ENCODE data around the gene PHPT1. TPM values are rescaled to one million over a fixed set of nuclear protein-coding genes. Genes with fewer than 3 reads are reported as not detected.
A peak's percentile ranks its signal among the peaks of the same experiment; 100 is the strongest.
"Not testable (repeated sequence)": the region's sequence is repeated elsewhere in the genome, so short reads cannot be mapped to it uniquely, and the experiment has no call there.

The PHPT1 gene
- total RNA-seq, 1 experiment from 2014 or later, result 94.7 TPM

GRCh38 chr9:136865768-136866103 lies 16.5 kb downstream of the PHPT1 start:
- peaks cover 35% of the 10 kb centered on the region for H3K36me3 ChIP-seq (ENCODE audit: insufficient read depth, low read length, poor library complexity, severe bottlenecking)
- H3K27ac ChIP-seq (ENCODE audit: low read depth, low read length, poor library complexity, severe bottlenecking), result peak overlapping the region; percentile 82
- H3K4me3 ChIP-seq (ENCODE audit: low read depth, low read length, poor library complexity, severe bottlenecking), result peak overlapping the region; percentile 87
- no peaks in the 10 kb centered on the region for H3K27me3 ChIP-seq (replicated peaks; ENCODE audit: insufficient read depth, low read depth, low read length, poor library complexity)
- DNase-seq (ENCODE audit: low spot score), result no peak
- BruUV-seq (replicated peaks), result no TSS peak
- CTCF ChIA-PET, result interaction anchor here (0.6 kb wide), 1 partner anchor 20 kb away, joined by 3 read pairs; the partner anchor contains the start of gene TRAF2
- no peaks in the 10 kb centered on the region for H3K9me3 ChIP-seq (ENCODE audit: low read depth, low read length, poor library complexity, severe bottlenecking)
- intact Hi-C loops (cut with micrococcal nuclease; ENCODE audit: unreplicated experiment), result no loop called here
- TF ChIP-seq CTCF (conservative IDR thresholded peaks at IDR 0.05; ENCODE audit: low read depth, low read length) (no peak), EZH2 (IDR thresholded peaks at IDR 0.05; ENCODE audit: borderline replicate concordance, low read depth, low read length, poor library complexity, severe bottlenecking) (no peak)
- H3K4me1 ChIP-seq (ENCODE audit: insufficient read depth, low read length, poor library complexity, severe bottlenecking), result no peaks in the 10 kb centered on the region
- POLR2A ChIA-PET (ENCODE audit: low non-redundant PET), result interaction anchor here (0.9 kb wide), 1 partner anchor 9 kb away, joined by 8 read pairs; no protein-coding TSS in a partner anchor

GRCh38 chr9:136866898-136867421 lies 17.8 kb downstream of the PHPT1 start:
- H3K27me3 ChIP-seq (replicated peaks; ENCODE audit: insufficient read depth, low read depth, low read length, poor library complexity); H3K4me1 ChIP-seq (ENCODE audit: insufficient read depth, low read length, poor library complexity, severe bottlenecking); DNase-seq (ENCODE audit: low spot score); H3K9me3 ChIP-seq (ENCODE audit: low read depth, low read length, poor library complexity, severe bottlenecking); BruUV-seq (replicated peaks); POLR2A ChIA-PET (ENCODE audit: low non-redundant PET); CTCF ChIA-PET; intact Hi-C loops (cut with micrococcal nuclease; ENCODE audit: unreplicated experiment): not testable (repeated sequence)
- Histone ChIP-seq H3K27ac (ENCODE audit: low read depth, low read length, poor library complexity, severe bottlenecking) (peak overlapping the region; percentile 82), H3K36me3 (ENCODE audit: insufficient read depth, low read length, poor library complexity, severe bottlenecking) (peaks cover 25% of the 10 kb centered on the region), H3K4me3 (ENCODE audit: low read depth, low read length, poor library complexity, severe bottlenecking) (peak overlapping the region; percentile 87)

- no TSS peak for BruUV-seq (replicated peaks)
- H3K9me3 ChIP-seq (ENCODE audit: low read depth, low read length, poor library complexity, severe bottlenecking), result peaks cover 15% of the 10 kb centered on the region
- ChIA-PET POLR2A (ENCODE audit: low non-redundant PET) (no interaction called here), CTCF (no interaction called here)
- H3K4me3 ChIP-seq (ENCODE audit: low read depth, low read length, poor library complexity, severe bottlenecking), result peak overlapping the region; percentile 87
- TF ChIP-seq CTCF (conservative IDR thresholded peaks at IDR 0.05; ENCODE audit: low read depth, low read length), result no peak
- no peak for TF ChIP-seq EZH2 (IDR thresholded peaks at IDR 0.05; ENCODE audit: borderline replicate concordance, low read depth, low read length, poor library complexity, severe bottlenecking)
- no peak for DNase-seq (ENCODE audit: low spot score)
- no peaks in the 10 kb centered on the region for H3K4me1 ChIP-seq (ENCODE audit: insufficient read depth, low read length, poor library complexity, severe bottlenecking)
- peaks cover 20% of the 10 kb centered on the region for H3K36me3 ChIP-seq (ENCODE audit: insufficient read depth, low read length, poor library complexity, severe bottlenecking)
- no peaks in the 10 kb centered on the region for H3K27me3 ChIP-seq (replicated peaks; ENCODE audit: insufficient read depth, low read depth, low read length, poor library complexity)
- no peak overlapping the region for H3K27ac ChIP-seq (ENCODE audit: low read depth, low read length, poor library complexity, severe bottlenecking)
- intact Hi-C loops (cut with micrococcal nuclease; ENCODE audit: unreplicated experiment), result no loop called here
Measured at GRCh38 chr9:136867480-136867879, 18.3 kb downstream of the PHPT1 start.

GRCh38 chr9:136867917-136868316 lies 18.7 kb downstream of the PHPT1 start:
- H3K36me3 ChIP-seq (ENCODE audit: insufficient read depth, low read length, poor library complexity, severe bottlenecking), result peaks cover 16% of the 10 kb centered on the region
- no peak overlapping the region for H3K4me3 ChIP-seq (ENCODE audit: low read depth, low read length, poor library complexity, severe bottlenecking)
- ChIA-PET POLR2A (ENCODE audit: low non-redundant PET) (no interaction called here), CTCF (no interaction called here)
- H3K27me3 ChIP-seq (replicated peaks; ENCODE audit: insufficient read depth, low read depth, low read length, poor library complexity), result no peaks in the 10 kb centered on the region
- no TSS peak for BruUV-seq (replicated peaks)
- intact Hi-C loops (cut with micrococcal nuclease; ENCODE audit: unreplicated experiment), result no loop called here
- H3K4me1 ChIP-seq (ENCODE audit: insufficient read depth, low read length, poor library complexity, severe bottlenecking), result no peaks in the 10 kb centered on the region
- H3K27ac ChIP-seq (ENCODE audit: low read depth, low read length, poor library complexity, severe bottlenecking), result no peak overlapping the region
- peaks cover 19% of the 10 kb centered on the region for H3K9me3 ChIP-seq (ENCODE audit: low read depth, low read length, poor library complexity, severe bottlenecking)
- no peak for DNase-seq (ENCODE audit: low spot score)
- TF ChIP-seq CTCF (conservative IDR thresholded peaks at IDR 0.05; ENCODE audit: low read depth, low read length), result no peak
- no peak for TF ChIP-seq EZH2 (IDR thresholded peaks at IDR 0.05; ENCODE audit: borderline replicate concordance, low read depth, low read length, poor library complexity, severe bottlenecking)
